H9 (cell line): ENCODE data around the gene SLC12A8. TPM values are rescaled to one million over a fixed set of nuclear protein-coding genes. Genes with fewer than 3 reads are reported as not detected.

Experiments
- DNase-seq: peaks from one replicate; pipeline ENCODE4 v3.0.0-alpha.2; 2017
- H2AFZ ChIP-seq: one replicate; pipeline ENCODE4 v1.6.1; 2013; ENCODE audit warnings: mild to moderate bottlenecking, low read length, control low read depth, moderate library complexity
- H2AK5ac ChIP-seq: 2 replicates; pipeline ENCODE4 v1.6.1; 2013; ENCODE audit warnings: low read length, control low read depth, mixed read lengths; ENCODE audit not compliant: insufficient read length
- H2BK120ac ChIP-seq: one replicate; pipeline ENCODE4 v1.6.1; 2013; ENCODE audit warnings: low read depth, mild to moderate bottlenecking, low read length, control low read depth, inconsistent platforms; ENCODE audit not compliant: poor library complexity, severe bottlenecking
- H2BK12ac ChIP-seq: 2 replicates; pipeline ENCODE4 v1.6.1; 2013; ENCODE audit warnings: low read length, control low read depth, mixed read lengths, low read depth; ENCODE audit not compliant: insufficient read length
- H2BK15ac ChIP-seq: 2 replicates; pipeline ENCODE4 v1.6.1; 2013; ENCODE audit warnings: low read depth, low read length, control low read depth
- H2BK20ac ChIP-seq: one replicate; pipeline ENCODE4 v1.6.1; 2013; ENCODE audit warnings: low read depth, mild to moderate bottlenecking, low read length, control low read depth, inconsistent platforms; ENCODE audit not compliant: poor library complexity, severe bottlenecking
- H2BK5ac ChIP-seq: 2 replicates; pipeline ENCODE4 v1.6.1; 2013; ENCODE audit warnings: low read length, control low read depth, mixed read lengths; ENCODE audit not compliant: insufficient read length
- H3K14ac ChIP-seq: 2 replicates; pipeline ENCODE4 v1.6.1; 2013; ENCODE audit warnings: low read length, control low read depth; ENCODE audit not compliant: insufficient read depth
- H3K18ac ChIP-seq: 2 replicates; pipeline ENCODE4 v1.6.1; 2013; ENCODE audit warnings: low read depth, mild to moderate bottlenecking, mixed read lengths, low read length, control low read depth; ENCODE audit not compliant: insufficient read length
- H3K23ac ChIP-seq: 2 replicates; pipeline ENCODE4 v1.6.1; 2013; ENCODE audit warnings: low read length, control low read depth, mixed read lengths, low read depth; ENCODE audit not compliant: insufficient read length
- H3K23me2 ChIP-seq: 2 replicates; pipeline ENCODE4 v1.6.1; 2013; ENCODE audit warnings: low read depth, mild to moderate bottlenecking, mixed read lengths, low read length, control low read depth; ENCODE audit not compliant: insufficient read length, poor library complexity, severe bottlenecking
- H3K27ac ChIP-seq: 2 replicates; pipeline ENCODE4 v1.5.1; 2013; ENCODE audit warnings: low read length, control low read depth, mixed read lengths, low read depth; ENCODE audit not compliant: insufficient read length
- H3K27me3 ChIP-seq: 2 replicates; pipeline ENCODE4 v1.6.1; 2013; ENCODE audit warnings: low read length, control low read depth, inconsistent platforms; ENCODE audit not compliant: insufficient read depth
- H3K4ac ChIP-seq: 2 replicates; pipeline ENCODE4 v1.6.1; 2013; ENCODE audit warnings: low read depth, mild to moderate bottlenecking, control low read depth, inconsistent platforms, low read length, moderate library complexity
- H3K4me1 ChIP-seq: 2 replicates; pipeline ENCODE4 v1.6.1; 2013; ENCODE audit warnings: low read length, control low read depth, inconsistent platforms; ENCODE audit not compliant: insufficient read depth
- H3K4me2 ChIP-seq: 2 replicates; pipeline ENCODE4 v1.6.1; 2013; ENCODE audit warnings: low read length, control low read depth, mixed read lengths; ENCODE audit not compliant: insufficient read length, insufficient read depth
- H3K56ac ChIP-seq: 2 replicates; pipeline ENCODE4 v1.6.1; 2013; ENCODE audit warnings: low read depth, mild to moderate bottlenecking, mixed read lengths, low read length, control low read depth; ENCODE audit not compliant: insufficient read length
- H3K79me1 ChIP-seq: 2 replicates; pipeline ENCODE4 v1.6.1; 2013; ENCODE audit warnings: low read depth, mild to moderate bottlenecking, moderate library complexity, low read length, control low read depth, inconsistent platforms; ENCODE audit not compliant: insufficient read depth, poor library complexity, severe bottlenecking
- H3K79me2 ChIP-seq: 2 replicates; pipeline ENCODE4 v1.6.1; 2013; ENCODE audit warnings: low read length, control low read depth, inconsistent platforms; ENCODE audit not compliant: insufficient read depth
- H3K9ac ChIP-seq: 2 replicates; pipeline ENCODE4 v1.6.1; 2013; ENCODE audit warnings: low read length, control low read depth, mixed read lengths; ENCODE audit not compliant: insufficient read length; ENCODE audit errors: extremely low read depth
- H3K9me3 ChIP-seq: one replicate; pipeline ENCODE4 v1.6.1; 2013; ENCODE audit warnings: low read depth, low read length, inconsistent platforms; ENCODE audit not compliant: control insufficient read depth
- H3T11ph ChIP-seq: one replicate; pipeline ENCODE4 v1.6.1; 2013; ENCODE audit warnings: mild to moderate bottlenecking, low read length, control low read depth, inconsistent platforms
- H4K20me1 ChIP-seq: one replicate; pipeline ENCODE4 v1.6.1; 2013; ENCODE audit not compliant: control insufficient read depth, insufficient read length, insufficient read depth
- H4K5ac ChIP-seq: 2 replicates; pipeline ENCODE4 v1.6.1; 2013; ENCODE audit warnings: low read depth, mild to moderate bottlenecking, mixed read lengths, low read length, control low read depth; ENCODE audit not compliant: insufficient read length
- H4K8ac ChIP-seq: replicated peaks from 2 replicates; pipeline ENCODE4 v1.6.1; 2013; ENCODE audit warnings: low read length, control low read depth, mixed read lengths, low read depth; ENCODE audit not compliant: insufficient read length
- H4K91ac ChIP-seq: 2 replicates; pipeline ENCODE4 v1.6.1; 2013; ENCODE audit warnings: low read depth, mild to moderate bottlenecking, moderate library complexity, mixed read lengths, low read length, control low read depth; ENCODE audit not compliant: insufficient read length
- H3K27ac Mint-ChIP-seq, 3 experiments: 2 replicates in 2 of 3; 3 replicates in 1 of 3; pipeline ENCODE4 v1.8.0; 2020 to 2021; ENCODE audit warnings: mixed read lengths in 3 of 3, mild to moderate bottlenecking in 1 of 3, moderate library complexity in 1 of 3
- H3K27me3 Mint-ChIP-seq: 2 replicates; pipeline ENCODE4 v1.8.0; 2021; ENCODE audit warnings: low read depth, mild to moderate bottlenecking, moderate library complexity, mixed read lengths
- H3K36me3 Mint-ChIP-seq, 3 experiments: 2 replicates in 2 of 3; 3 replicates in 1 of 3; pipeline ENCODE4 v1.8.0; 2020 to 2021; ENCODE audit warnings: low read depth in 3 of 3, mixed read lengths in 3 of 3; ENCODE audit not compliant: insufficient read depth in 1 of 3
- H3K4me1 Mint-ChIP-seq, 2 experiments: 2 replicates each; pipeline ENCODE4 v1.8.0; 2020; ENCODE audit warnings: mixed read lengths in 2 of 2
- H3K4me3 Mint-ChIP-seq, 2 experiments: 2 replicates in 1 of 2; 3 replicates in 1 of 2; pipeline ENCODE4 v1.8.0; 2020 to 2021; ENCODE audit warnings: mild to moderate bottlenecking in 2 of 2, mixed read lengths in 2 of 2, moderate library complexity in 1 of 2
- H3K9me3 Mint-ChIP-seq, 2 experiments: 2 replicates in 1 of 2; 3 replicates in 1 of 2; pipeline ENCODE4 v1.8.0; 2020; ENCODE audit warnings: mild to moderate bottlenecking in 2 of 2, mixed read lengths in 2 of 2, moderate library complexity in 1 of 2
- CTCF ChIP-seq: fragments of 200-600 bp; sonication (generic); conservative IDR thresholded peaks from 3 replicates; pipeline ENCODE4 v1.8.0; 2021; ENCODE audit warnings: antibody characterized with exemption, mild to moderate bottlenecking
- WGBS: extraction: QIAGEN DNeasy Blood & Tissue Kit; methylation state at CpG from one replicate; pipeline ENCODE4 v1.1.7; 2013; ENCODE audit warnings: missing lambda C conversion rate, low lambda C conversion rate, mixed read lengths; ENCODE audit not compliant: insufficient read length; ENCODE audit errors: extremely low coverage; 5-methylcytosine and 5-hydroxymethylcytosine counted together
- total RNA-seq: library from RNA; stranded (reverse); gene quantifications from 2 replicates; pipeline ENCODE4 v1.2.1, GENCODE V29; 2021

Gene SLC12A8
- total RNA-seq, 1 experiment from 2014 or later: 8.2 TPM

GRCh38 chr3:125188955-125189354, 23.6 kb downstream of the SLC12A8 start:
- H3K27ac ChIP-seq: no peak overlapping the region
- no peaks in the 10 kb centered on the region for H3K79me1 ChIP-seq
- no peak overlapping the region for H2AFZ ChIP-seq
- no peak overlapping the region for H3K23ac ChIP-seq
- TF ChIP-seq CTCF: no peak
- no peaks in the 10 kb centered on the region for H3K9me3 ChIP-seq
- H2BK20ac ChIP-seq: no peak overlapping the region
- H2BK15ac ChIP-seq: no peak overlapping the region
- H3K4me2 ChIP-seq: no peak overlapping the region
- H3K27me3 ChIP-seq: no peaks in the 10 kb centered on the region
- no peak overlapping the region for H2BK120ac ChIP-seq
- no peak overlapping the region for H3T11ph ChIP-seq
- H3K9me3 Mint-ChIP-seq: peaks cover 0 to 3% of the 10 kb centered on the region in 2 experiments; a peak in 2 of 5 replicates
- no peak overlapping the region for H4K91ac ChIP-seq
- H3K9ac ChIP-seq: no peak overlapping the region
- H2AK5ac ChIP-seq: no peak overlapping the region
- H3K4ac ChIP-seq: no peak overlapping the region
- peaks cover 17 to 21% (median 19%) of the 10 kb centered on the region in 3 experiments for H3K36me3 Mint-ChIP-seq
- H4K8ac ChIP-seq: no peak overlapping the region
- no peaks in the 10 kb centered on the region for H4K20me1 ChIP-seq
- no peaks in the 10 kb centered on the region for H3K27me3 Mint-ChIP-seq
- H3K18ac ChIP-seq: no peak overlapping the region
- H2BK5ac ChIP-seq: no peak overlapping the region
- DNase-seq: no peak
- WGBS: no CpG with 5 or more reads among the region's 2 CpGs
- no peaks in the 10 kb centered on the region for H3K23me2 ChIP-seq
- H3K14ac ChIP-seq: no peak overlapping the region
- H3K27ac Mint-ChIP-seq: no peak overlapping the region
- no peak overlapping the region for H4K5ac ChIP-seq
- no peak overlapping the region for H3K56ac ChIP-seq
- no peaks in the 10 kb centered on the region for H3K79me2 ChIP-seq
- peaks cover 55% of the 10 kb centered on the region in 2 experiments for H3K4me1 Mint-ChIP-seq
- peaks cover 14% of the 10 kb centered on the region for H3K4me1 ChIP-seq
- H2BK12ac ChIP-seq: no peak overlapping the region
- no peak overlapping the region for H3K4me3 Mint-ChIP-seq
